ENCODE data around the gene SNED1.

The SNED1 gene

DNA sequence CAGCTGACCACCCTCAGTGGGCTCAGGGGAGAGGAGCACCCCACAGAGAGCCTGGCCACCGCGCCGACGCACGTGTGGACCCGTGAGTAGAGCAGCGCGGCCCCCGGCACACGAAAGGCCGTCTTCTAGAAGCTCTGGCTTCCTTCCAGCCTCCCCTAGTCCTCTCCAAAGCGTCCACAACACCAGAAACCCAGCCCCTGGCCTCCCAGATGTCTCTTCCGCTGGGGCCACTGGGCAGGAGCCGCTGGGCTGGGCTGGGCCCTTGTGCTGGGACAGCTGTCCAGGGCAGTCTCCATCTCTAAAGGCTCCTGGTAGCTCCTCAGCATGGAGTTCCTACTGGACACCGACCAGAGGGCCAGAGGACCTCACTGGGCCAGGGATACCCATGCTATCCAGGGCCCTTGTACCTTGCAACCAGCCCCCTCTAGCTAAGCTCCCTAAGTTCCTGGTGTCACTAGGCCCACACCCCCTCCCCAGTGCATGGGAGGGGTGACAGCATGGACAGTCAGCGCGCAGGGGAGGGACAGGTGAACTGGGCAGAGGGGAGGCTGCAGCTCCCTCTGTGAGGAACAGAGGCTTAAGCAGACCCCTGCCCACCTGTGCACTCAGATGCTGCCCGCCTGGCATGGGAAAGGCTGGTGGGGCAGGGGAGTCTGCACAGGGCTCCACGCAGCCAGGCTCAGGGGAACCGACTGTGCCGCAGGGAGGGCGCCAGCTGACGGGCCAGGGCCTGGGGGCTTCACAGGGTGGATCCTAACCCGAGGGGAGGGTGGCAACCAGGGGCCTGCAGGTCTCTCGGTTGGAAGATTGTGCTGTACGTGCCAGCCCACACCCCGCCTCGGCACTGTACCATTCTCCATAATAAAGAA is 70.8 kb downstream of the SNED1 start:
- Histone ChIP-seq H3K27me3 (ENCODE audit: insufficient read depth, low read depth, severe bottlenecking) (no peaks in the 10 kb centered on the region), H3K36me3 (no peaks in the 10 kb centered on the region), H3K4me3 (ENCODE audit: low read depth, low read length) (no peak overlapping the region), H3K27ac (no peak overlapping the region), H3K9me3 (ENCODE audit: severe bottlenecking) (no peaks in the 10 kb centered on the region)
- TF ChIP-seq, protein P1, sequence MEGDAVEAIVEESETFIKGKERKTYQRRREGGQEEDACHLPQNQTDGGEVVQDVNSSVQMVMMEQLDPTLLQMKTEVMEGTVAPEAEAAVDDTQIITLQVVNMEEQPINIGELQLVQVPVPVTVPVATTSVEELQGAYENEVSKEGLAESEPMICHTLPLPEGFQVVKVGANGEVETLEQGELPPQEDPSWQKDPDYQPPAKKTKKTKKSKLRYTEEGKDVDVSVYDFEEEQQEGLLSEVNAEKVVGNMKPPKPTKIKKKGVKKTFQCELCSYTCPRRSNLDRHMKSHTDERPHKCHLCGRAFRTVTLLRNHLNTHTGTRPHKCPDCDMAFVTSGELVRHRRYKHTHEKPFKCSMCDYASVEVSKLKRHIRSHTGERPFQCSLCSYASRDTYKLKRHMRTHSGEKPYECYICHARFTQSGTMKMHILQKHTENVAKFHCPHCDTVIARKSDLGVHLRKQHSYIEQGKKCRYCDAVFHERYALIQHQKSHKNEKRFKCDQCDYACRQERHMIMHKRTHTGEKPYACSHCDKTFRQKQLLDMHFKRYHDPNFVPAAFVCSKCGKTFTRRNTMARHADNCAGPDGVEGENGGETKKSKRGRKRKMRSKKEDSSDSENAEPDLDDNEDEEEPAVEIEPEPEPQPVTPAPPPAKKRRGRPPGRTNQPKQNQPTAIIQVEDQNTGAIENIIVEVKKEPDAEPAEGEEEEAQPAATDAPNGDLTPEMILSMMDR (IDR thresholded peaks at IDR 0.05; ENCODE audit: low read depth, low read length) = no peak
- no peak for DNase-seq

DNA sequence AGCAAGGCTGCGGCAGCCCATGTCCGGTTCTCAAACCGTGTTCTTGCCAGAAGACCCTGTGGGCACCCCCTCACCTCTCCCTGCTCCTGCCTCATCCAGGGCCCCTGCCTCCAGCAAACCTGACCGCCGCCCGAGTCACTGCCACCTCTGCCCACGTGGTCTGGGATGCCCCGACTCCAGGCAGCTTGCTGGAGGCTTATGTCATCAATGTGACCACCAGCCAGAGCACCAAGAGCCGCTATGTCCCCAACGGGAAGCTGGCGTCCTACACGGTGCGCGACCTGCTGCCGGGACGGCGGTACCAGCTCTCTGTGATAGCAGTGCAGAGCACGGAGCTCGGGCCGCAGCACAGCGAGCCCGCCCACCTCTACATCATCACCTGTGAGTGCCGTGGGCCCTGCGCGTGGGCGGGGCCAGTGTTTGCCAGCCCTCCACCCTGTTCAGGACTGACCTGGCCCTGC is 71.4 kb downstream of the SNED1 start:
- H3K9me3 ChIP-seq (ENCODE audit: severe bottlenecking) = no peaks in the 10 kb centered on the region
- TF ChIP-seq, protein P1 (IDR thresholded peaks at IDR 0.05; ENCODE audit: low read depth, low read length) = no peak
- H3K4me3 ChIP-seq (ENCODE audit: low read depth, low read length) = no peak overlapping the region
- DNase-seq = no peak
- no peak overlapping the region for H3K27ac ChIP-seq
- no peaks in the 10 kb centered on the region for H3K27me3 ChIP-seq (ENCODE audit: insufficient read depth, low read depth, severe bottlenecking)
- no peaks in the 10 kb centered on the region for H3K36me3 ChIP-seq

DNA sequence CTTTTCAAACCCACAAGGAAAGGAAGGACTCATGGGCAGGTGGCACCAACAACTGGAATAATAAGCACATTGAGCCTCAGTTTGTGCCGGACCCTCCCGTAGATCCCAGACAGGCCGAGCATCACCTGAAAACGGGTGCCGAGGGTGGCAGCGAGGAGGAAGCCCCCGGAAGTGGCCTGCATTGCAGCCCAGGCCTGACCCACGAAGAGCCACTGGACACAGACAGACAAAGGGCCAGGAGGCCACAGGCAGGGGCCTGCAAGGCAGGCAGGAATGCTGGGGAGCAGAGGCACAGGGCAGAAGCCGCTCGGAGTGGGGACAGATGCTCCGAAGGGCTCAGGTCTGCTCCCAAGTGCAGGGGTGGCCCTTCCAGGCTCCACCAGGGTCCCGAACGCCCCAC is 71.9 kb downstream of the SNED1 start:
- TF ChIP-seq, protein P1 (IDR thresholded peaks at IDR 0.05; ENCODE audit: low read depth, low read length) = no peak

DNA sequence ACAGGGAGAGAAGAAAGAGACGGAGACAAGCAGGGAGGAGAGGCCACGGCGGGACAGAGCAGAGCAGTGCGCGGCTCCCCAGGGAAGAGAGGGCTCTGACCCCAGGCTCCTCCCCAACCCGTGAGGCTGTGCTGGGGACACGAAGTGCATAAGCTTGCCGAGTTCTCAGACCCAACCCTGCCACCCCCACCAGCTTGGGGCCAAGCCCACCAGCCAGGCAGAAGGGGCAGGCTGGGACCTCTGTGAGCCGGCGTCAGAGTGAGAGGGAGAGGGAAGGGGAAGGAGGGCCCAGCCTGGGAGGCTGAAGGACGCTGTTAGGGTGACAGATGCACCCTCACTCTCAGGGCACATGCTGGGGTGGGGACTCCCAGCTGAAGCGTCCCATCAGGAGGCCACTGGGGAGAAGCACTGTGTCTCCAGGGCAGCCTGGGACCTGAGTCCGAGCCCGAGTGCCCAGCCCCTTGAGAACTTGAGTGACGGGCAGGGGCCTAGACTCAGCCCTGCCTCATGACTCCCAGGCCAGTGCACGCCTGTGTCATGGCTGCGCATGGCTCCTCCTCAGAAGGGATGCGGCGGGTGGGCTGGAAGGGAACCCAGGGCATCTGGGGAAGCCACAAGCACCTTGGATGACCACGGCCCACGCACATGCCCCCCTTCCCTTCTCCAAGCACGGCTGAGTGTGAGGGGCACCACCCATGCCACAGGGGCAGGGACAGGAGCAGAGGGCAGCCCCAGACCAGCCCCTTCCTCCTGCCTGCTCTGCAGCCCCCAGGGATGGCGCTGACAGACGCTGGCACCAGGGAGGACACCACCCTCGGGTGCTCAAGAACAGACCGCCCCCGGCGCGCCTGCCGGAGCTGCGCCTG is 72.6 kb downstream of the SNED1 start:
- Histone ChIP-seq H3K36me3 (no peaks in the 10 kb centered on the region), H3K4me3 (ENCODE audit: low read depth, low read length) (no peak overlapping the region), H3K27ac (no peak overlapping the region), H3K9me3 (ENCODE audit: severe bottlenecking) (no peaks in the 10 kb centered on the region), H3K27me3 (ENCODE audit: insufficient read depth, low read depth, severe bottlenecking) (no peaks in the 10 kb centered on the region)
- TF ChIP-seq, protein P1 (IDR thresholded peaks at IDR 0.05; ENCODE audit: low read depth, low read length) = no peak
- DNase-seq = no peak

More for the DNA sequence above, 71.9 kb downstream of the SNED1 start:
- H3K27ac ChIP-seq = no peak overlapping the region
- no peaks in the 10 kb centered on the region for H3K27me3 ChIP-seq (ENCODE audit: insufficient read depth, low read depth, severe bottlenecking)
- no peak overlapping the region for H3K4me3 ChIP-seq (ENCODE audit: low read depth, low read length)
- H3K9me3 ChIP-seq (ENCODE audit: severe bottlenecking) = no peaks in the 10 kb centered on the region
- H3K36me3 ChIP-seq = no peaks in the 10 kb centered on the region
- no peak for DNase-seq

DNA sequence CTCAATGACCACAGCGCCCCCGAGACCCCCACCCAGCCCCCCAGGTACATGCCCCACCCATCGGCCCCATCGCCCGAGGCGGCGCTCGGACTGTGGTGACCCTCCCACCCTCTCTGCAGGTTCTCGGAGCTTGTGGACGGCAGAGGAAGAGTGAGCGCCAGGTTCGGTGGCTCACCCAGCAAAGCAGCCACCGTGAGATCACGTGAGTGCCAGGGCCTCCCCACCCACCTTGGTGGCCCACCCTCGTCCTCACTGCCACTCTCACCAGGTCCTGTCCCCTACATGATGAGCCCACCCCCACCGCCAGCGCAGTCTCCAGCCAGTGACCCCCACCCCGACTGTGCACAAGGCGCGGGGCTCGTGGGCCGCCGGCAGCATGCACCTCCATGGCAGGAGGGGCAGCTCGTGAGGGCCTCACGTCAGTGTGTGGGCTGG is 73.3 kb downstream of the SNED1 start:
- Histone ChIP-seq H3K4me3 (ENCODE audit: low read depth, low read length) (no peak overlapping the region), H3K9me3 (ENCODE audit: severe bottlenecking) (no peaks in the 10 kb centered on the region), H3K27ac (no peak overlapping the region), H3K27me3 (ENCODE audit: insufficient read depth, low read depth, severe bottlenecking) (no peaks in the 10 kb centered on the region), H3K36me3 (no peaks in the 10 kb centered on the region)
- TF ChIP-seq, protein P1 (IDR thresholded peaks at IDR 0.05; ENCODE audit: low read depth, low read length) = no peak
- DNase-seq = no peak

Measured in WERI-Rb-1 (cell line).